Suppressor macrophage (primary cell): ENCODE data around the gene SNRNP70.

Experiments used
- DNase-seq, 4 experiments: peaks; one replicate each; pipeline ENCODE4 v3.0.0-alpha.2; 2020 to 2022

SNRNP70 gene

DNA sequence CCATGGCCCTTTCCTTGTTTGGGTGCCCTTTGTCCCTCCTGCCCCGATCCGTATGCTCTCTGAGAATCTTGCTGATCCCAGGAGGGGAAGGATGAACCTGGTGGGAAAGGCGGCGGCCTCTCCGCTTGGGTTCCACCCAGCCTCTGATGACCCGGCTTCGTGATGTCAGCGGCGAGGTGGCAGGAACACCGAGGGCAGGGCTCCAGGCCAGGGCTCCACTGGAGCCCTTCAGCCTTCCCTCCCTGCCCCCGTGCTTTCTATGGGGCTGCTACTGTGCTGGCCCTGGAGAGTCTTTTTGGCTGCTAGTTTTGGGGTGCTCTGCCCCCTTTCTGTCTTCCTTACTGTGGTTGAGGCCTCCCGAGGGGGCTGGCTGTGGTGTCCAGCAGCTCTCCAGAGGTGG, 17.1 kb downstream of the SNRNP70 start:
- DNase-seq = no peak

DNA sequence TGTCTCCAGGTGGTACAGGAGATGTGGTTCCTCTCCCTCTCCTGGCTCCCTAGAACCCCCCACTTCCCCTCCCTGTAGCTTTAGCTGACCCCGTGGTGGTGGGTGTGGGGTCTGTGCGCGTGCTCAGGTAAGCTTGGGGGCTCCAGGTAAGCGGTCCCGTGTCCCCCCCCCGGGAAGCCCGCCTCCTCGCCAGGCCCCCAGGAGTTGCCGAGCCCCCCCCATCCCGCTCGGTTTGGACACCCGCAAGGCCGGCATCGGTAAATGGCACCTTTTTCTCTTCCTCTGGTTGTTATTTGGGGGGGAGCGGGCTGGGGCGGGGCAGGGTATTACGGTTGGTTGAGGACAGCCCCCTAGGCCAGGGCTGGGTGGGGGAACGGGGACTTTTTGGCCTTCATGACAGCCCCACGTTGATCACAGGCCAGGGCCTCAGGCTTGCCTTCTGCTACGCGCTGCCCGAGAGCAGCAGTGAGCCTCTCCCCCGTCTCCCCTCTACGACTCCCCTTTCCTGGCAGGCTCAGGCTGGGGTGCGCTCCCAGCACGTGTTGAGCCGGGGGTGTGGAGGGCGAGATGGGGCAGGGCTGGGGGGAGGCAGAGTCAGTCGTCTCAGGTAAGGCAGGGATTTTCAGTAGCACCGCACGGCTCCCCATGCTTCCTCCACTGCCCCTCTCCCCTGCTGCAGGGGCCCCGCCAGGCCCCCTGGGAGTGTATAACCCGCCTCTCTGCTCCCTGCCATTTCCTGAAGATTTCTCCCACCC, 18.3 kb downstream of the SNRNP70 start:
- no peak for DNase-seq

GRCh38 chr19:49104229-49104864, 19.1 kb downstream of the SNRNP70 start:
- no peak for DNase-seq

DNA sequence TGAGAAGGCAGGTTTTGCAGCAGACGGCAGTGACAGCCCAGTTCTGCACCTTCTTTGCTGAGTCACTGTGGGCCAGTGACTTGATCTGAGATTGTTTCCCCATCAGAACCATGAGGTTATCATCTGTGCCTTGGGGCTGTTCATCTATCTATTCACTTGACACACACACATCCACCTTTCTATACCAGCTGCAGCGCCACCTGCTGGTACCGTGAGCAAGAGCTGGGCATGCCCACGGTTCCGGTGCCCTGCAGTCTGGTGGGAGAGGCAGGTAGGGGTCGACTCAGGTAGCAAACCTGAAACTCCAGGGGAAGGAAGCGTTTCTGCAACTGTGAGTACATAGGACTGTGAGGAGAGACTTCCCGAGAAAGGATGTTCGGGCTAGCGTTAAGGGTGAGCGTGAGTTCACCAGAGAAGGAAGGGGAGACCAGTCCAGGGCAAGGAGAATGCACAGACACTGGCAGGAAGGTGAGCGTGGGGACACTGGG, 21.4 kb downstream of the SNRNP70 start:
- peak; percentile 46 to 80 (median 60) for DNase-seq

DNA sequence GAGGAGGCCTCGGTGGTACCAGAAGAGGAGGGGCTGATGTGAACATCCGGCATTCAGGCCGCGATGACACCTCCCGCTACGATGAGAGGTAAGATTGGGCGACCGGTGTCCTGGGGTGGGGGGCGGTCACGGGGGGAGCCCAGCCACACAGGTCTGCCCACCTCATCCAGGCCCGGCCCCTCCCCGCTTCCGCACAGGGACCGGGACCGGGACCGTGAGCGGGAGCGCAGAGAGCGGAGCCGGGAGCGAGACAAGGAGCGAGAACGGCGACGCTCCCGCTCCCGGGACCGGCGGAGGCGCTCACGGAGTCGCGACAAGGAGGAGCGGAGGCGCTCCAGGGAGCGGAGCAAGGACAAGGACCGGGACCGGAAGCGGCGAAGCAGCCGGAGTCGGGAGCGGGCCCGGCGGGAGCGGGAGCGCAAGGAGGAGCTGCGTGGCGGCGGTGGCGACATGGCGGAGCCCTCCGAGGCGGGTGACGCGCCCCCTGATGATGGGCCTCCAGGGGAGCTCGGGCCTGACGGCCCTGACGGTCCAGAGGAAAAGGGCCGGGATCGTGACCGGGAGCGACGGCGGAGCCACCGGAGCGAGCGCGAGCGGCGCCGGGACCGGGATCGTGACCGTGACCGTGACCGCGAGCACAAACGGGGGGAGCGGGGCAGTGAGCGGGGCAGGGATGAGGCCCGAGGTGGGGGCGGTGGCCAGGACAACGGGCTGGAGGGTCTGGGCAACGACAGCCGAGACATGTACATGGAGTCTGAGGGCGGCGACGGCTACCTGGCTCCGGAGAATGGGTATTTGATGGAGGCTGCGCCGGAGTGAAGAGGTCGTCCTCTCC, 22.6 kb downstream of the SNRNP70 start:
- DNase-seq = no peak

- DNase-seq = no peak
Observed at GRCh38 chr19:49109051-49109450, 23.8 kb downstream of the SNRNP70 start.

DNA sequence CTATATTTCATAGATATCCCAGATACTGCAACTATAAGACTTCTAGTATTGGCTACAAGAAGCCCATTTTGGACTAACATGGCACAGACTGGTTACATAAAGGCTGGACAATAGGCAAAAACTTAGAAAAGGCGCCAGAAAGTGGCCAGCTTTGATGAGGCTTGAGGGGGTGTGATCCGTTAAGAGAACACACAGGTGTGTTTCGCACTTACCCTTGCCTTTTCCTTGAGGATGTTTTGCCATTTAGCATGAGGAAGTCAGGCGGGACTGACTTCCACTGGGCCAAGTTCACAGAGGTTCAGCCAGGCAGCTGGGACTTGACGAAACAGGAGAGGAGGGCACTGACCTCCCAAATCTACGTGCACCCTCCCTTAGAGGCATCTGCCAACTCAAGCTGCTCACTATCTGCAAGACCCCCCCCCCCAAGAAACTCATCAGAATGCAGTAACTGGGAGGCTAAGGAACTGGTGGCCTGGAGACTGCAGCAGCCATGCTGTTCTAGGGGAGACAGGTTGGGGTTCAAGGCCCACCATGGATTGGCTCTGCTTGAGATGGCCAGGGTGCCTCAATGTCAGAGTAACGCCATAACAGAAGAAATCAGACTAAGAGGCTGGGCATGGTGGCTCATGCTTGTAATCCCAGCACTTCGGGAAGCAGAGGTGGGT, 24.4 kb downstream of the SNRNP70 start:
- DNase-seq = no peak

DNA sequence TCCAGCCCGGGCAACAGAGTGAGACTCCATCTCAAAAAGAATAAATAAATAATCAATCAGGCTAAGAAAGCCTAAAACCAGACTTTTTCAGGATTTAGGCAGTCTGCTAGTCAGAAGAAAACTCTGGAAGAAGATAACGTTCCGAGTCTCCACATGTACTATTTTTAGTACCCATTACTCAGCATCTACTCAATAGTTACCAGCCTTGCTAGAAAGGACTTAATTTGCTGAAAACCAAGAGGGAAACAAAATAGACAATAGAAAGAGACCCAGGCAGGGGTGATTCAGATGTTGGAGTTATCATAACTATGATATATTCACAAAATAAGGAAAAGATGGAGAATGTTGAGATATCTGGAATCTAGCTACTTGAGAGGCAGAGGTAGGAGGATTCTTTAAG, 25.3 kb downstream of the SNRNP70 start:
- DNase-seq = no peak

DNA sequence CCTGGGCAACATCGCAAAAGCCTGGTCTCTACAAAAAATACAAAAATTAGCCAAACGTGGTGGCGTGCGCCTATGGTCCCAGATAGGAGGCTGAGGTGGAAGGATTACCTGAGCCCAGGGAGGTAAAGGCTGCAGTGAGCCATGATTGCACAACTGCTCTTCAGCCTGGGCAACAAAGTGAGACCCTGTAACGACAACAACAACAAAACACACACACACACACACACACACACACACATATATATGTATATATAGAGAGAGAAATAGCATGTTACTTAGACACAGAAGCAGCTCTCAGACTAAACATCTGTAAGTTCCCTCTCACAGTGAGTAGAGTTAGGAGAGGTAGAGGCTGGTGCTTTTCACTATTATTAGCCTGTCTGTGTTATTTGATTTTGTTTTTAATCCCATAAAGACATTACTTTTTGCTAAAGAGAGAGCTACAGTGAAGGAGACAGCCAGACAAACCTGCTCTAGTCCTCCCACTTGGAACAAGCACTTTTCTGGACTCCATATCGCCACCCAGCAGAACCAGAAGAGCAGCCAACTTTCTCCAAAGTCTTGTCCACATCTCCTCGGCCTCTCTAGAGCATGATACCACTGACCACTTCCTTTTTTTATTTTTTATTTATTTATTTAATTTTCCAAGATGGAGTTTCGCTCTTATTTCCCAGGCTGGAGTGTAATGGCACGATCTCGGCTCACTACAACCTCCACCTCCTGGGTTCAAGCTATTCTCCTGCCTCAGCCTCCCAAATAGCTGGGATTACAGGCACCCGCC, 26.2 kb downstream of the SNRNP70 start:
- peak in 2 of 4 experiments; percentile 20 to 33 for DNase-seq

- DNase-seq = peak; percentile 80 to 92 (median 88)
Observed at GRCh38 chr19:49113762-49114629, 28.7 kb downstream of the SNRNP70 start, which contains the start of gene LIN7B. LIN7B (plus strand) TSS chr19:49114370; CDS start chr19:49114405, 35 bp downstream.

DNA sequence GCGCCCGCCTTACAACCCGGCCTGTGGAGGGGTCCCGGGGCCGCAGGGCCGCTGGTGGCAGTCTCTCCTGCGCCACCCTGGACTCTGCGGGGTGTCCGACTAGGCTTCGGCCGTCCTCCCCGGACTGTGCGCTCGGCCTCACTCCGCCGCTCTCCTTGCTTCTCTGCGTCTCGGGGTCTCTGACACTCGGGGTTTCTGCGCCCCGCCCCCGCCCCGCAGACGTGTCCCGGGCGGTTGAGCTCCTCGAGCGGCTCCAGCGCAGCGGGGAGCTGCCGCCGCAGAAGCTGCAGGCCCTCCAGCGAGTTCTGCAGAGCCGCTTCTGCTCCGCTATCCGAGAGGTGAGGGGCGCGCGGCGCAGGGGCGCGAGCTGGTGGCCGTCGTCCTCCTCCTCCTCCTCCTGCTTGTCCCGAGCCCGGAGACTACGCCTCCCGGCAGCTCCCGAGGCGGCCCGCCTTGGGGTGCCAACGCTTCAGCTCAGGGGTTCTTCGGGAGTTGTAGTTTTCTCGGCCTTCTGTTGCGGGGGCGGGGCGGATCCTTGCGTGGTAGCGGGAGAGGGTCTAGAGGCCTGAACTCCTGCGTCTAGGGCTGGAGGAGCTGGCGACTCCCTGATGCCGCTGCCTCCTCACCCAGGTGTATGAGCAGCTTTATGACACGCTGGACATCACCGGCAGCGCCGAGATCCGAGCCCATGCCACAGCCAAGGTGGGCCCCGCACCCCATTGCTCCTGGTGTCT, 29.5 kb downstream of the SNRNP70 start:
- peak; percentile 62 to 78 (median 70) for DNase-seq

DNA sequence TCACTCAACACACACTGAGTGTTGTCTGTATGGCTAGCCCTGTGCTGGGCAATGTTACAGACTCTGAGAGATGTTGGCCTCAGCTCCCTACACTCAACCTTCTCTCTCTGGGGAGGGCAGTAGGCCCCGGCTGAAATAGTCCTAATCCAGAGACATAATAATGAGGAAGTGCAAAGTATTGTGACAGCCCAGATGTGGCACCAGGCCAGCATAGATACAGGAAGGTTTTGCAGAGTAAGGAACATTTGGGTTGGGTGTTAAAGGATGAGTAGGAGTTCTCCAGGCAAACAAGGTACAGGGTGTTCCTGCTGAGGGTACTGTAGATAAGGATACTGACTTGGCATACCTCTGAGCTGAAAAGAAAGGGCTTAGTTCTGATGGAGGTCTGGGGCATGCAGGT, 31.3 kb downstream of the SNRNP70 start:
- peak; percentile 71 to 86 (median 84) for DNase-seq

DNA sequence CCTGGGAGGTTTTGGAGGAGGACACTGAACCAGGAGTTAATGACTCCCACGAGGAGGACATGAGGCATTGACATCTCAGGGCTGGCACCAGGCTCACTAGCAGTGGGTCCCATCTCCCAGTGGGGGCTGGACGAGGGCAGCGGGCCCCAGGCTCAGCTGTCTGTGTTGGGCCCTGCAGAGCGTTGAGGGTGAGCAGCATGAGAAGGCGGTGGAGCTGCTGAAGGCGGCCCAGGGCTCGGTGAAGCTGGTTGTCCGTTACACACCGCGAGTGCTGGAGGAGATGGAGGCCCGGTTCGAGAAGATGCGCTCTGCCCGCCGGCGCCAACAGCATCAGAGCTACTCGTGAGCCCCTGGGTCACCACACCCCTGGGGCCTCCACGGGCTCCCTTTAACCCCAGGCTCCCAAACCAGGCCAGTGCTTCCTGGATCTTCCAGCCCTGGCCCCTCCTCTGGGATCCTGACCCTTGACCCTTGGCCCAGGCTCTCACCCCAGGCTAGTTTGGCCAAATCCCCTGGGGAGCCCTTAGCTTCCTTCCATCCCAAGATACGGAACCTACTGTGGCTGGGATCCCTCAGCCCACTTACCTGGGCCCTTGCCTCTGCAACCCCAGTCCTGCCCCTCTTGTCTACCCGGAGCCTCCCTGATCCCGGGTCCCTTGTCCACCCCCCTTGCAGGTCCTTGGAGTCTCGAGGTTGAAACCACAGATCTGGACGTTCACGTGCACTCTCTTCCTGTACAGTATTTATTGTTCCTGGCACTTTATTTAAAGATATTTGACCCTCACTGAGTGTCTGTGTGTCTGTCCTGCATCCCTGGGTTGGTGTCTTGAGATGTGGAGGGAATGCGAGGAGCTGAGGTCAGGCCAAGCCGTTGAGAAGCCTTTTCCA, 32.7 kb downstream of the SNRNP70 start:
- DNase-seq = no peak

- peak; percentile 96 to 99 (median 97) for DNase-seq
Observed at GRCh38 chr19:49118565-49119410, 33.5 kb downstream of the SNRNP70 start, which contains the start of gene C19orf73. C19orf73 (minus strand) TSS chr19:49119143; CDS start chr19:49119022, 121 bp downstream.

- peak; percentile 53 to 81 (median 70) for DNase-seq
Observed at GRCh38 chr19:49119411-49120324, 34.4 kb downstream of the SNRNP70 start, which contains the start of gene PPFIA3. PPFIA3 (plus strand) TSS chr19:49119544; CDS start chr19:49127874, 8,330 bp downstream.

- no peak for DNase-seq
Observed at GRCh38 chr19:49120325-49120683, 35.1 kb downstream of the SNRNP70 start.
